ENCODE data around the gene TST.

DNA sequence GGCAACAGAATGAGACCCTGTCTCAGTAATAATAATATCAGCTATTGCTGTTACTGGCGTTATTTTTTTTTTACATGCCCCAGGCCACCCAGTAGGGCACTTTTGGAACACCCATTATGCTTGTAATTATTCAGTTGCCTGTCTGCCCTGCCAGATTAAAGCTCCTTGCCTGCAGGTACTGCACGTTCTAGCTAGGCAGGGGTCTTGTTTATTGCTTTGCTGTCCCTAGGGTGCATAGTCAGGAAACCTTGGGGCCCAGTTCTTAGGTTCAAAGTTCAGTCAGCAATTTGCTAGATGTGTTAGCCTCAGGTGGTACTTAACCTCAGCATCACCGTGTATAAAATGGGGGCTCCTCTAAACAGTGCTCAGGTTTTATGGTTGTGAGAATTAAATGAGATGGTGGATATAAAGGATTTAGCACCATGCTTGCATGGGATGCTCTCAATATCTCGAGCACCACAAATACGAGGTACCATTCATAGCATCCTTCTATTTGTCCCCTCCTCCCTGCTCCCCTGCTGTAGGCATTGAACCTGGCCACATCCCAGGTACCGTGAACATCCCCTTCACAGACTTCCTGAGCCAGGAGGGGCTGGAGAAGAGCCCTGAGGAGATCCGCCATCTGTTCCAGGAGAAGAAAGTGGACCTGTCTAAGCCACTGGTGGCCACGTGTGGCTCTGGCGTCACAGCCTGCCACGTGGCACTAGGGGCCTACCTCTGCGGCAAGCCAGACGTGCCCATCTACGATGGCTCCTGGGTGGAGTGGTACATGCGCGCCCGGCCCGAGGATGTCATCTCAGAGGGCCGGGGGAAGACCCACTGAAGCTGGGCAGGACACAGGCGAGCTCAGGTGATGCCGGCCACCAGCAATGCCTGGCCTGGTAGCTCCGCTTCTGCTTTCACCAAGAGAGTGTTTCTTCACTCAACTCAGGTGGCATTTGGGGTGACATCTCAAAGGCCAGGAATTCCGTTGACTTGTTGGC is 9.7 kb upstream of the TST start:
- no peak for TF ChIP-seq CTCF (IDR thresholded peaks at IDR 0.05 in 8 of 11, conservative IDR thresholded peaks at IDR 0.05 in 3 of 11)
- TF ChIP-seq POLR2A (IDR thresholded peaks at IDR 0.05): no peak
- no peak for TF ChIP-seq POLR2AphosphoS5 (IDR thresholded peaks at IDR 0.05)
